ENCODE measurements around the gene LCOR. TPM values are rescaled to one million over a fixed set of nuclear protein-coding genes. Genes with fewer than 3 reads are reported as not detected.

LCOR gene
- total RNA-seq, 2 experiments from 2014 or later: 31.1 to 32.0 TPM

DNA sequence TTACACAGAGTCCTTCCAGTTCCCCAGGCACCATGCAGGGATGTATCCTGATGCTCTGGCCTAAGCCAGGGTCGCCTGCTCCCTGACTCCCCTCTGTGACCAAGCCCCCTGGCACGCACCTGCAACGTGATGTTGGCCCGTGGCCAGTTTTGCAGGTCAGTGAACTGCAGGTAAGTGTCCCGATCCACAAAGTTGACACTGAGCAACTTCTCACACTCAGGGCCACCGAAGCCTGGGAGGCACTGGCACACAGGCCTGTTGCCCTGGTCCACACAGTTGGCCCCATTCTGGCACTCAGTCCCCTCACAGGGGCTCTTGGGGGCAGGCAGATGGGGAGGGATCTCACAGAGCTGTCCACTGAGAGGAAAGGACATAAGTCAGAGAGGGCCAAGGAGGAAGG is 174.3 kb downstream of the LCOR start:
- ChIA-PET POLR2A (no interaction called here), CTCF (no interaction called here)
- Mint-ChIP-seq H3K9me3 (peaks cover 18% of the 10 kb centered on the region), H3K36me3 (ENCODE audit: low read depth) (peaks cover 9% of the 10 kb centered on the region), H3K27me3 (peaks cover 3% of the 10 kb centered on the region), H3K4me1 (no peaks in the 10 kb centered on the region), H3K4me3 (no peak overlapping the region), H3K27ac (no peak overlapping the region)
- DNase-seq: no peak

DNA sequence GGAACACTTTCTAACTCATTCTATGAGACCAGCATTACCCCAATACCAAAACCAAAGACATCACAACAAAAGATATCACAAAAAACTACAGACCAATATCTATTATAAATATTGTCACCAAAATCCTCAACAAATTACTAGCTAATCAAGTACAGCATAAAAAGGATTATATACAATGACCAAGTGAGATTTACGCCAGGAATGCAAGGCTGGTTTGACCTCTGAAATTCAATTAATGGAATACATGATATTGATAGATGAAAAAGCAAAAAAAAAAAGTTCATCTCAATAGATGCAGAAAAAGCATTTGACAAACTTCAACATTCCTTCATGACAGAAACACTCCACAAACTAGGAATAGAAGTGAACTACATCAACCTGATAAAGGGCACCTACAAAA is 175.3 kb downstream of the LCOR start:
- Mint-ChIP-seq H3K4me1 (no peaks in the 10 kb centered on the region), H3K36me3 (ENCODE audit: low read depth) (peaks cover 9% of the 10 kb centered on the region), H3K27me3 (peaks cover 3% of the 10 kb centered on the region), H3K9me3 (peaks cover 18% of the 10 kb centered on the region), H3K4me3 (no peak overlapping the region), H3K27ac (no peak overlapping the region)
- no peak for DNase-seq
- ChIA-PET CTCF (interaction anchor here (0.6 kb wide), 1 partner anchor 619 kb away, joined by 3 read pairs; no protein-coding TSS in a partner anchor), POLR2A (no interaction called here)

DNA sequence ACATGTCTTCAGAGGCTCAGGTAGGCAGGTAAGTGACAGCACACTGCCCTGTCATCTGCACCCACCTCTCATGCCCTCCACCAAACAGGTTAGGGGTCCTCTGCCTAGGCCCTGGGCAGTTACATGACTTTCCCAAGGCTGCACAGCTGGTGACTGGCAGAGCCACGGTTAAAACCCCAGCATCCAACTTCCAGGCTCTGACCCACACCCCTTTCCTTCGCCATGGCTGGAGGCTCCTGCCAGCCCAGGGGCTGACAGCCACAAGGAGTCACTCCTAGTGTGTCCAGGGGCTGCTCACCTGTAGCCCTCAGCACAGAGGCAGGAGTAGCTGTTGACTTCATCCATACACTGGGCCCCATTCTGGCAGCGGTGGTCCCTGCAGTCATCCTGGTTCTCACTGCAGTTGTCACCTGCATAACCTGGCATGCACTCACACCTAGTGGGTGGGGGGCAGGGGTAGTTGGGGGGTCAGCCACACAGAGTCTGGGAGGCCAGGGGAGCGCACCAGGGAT is 178.7 kb downstream of the LCOR start:
- peaks cover 7% of the 10 kb centered on the region for H3K36me3 Mint-ChIP-seq (ENCODE audit: low read depth)
- ChIA-PET CTCF (interaction anchor here (0.9 to 2.8 kb wide), 3 partner anchors 15 to 65 kb away, joined by 3 to 11 read pairs (median 3); no protein-coding TSS in a partner anchor), POLR2A (no interaction called here)
- peaks cover 6% of the 10 kb centered on the region for H3K4me1 Mint-ChIP-seq
- peaks cover 15% of the 10 kb centered on the region for H3K9me3 Mint-ChIP-seq
- H3K27ac Mint-ChIP-seq: no peak overlapping the region
- peaks cover 3% of the 10 kb centered on the region for H3K27me3 Mint-ChIP-seq
- no peak for DNase-seq
- no peak overlapping the region for H3K4me3 Mint-ChIP-seq

DNA sequence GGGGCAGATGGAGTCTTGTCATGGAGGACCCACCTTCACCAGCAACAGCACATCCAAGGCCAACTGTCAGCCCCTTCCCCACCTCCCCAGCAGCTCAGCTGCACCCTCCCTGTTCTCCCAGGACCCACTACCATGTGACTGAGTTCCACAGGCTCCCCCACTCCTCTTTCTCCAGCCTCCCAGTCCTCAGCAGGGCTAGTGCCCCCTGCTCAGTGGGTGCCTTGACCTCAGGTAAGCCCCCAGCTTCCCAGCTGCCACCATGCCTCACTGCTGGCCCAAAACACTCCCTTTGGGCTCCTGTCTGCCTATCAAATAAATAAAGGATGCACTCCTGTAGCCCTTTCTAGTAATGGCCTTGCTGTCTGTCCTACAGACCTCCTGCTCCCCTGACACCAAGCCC is 179.3 kb downstream of the LCOR start:
- peaks cover 3% of the 10 kb centered on the region for H3K27me3 Mint-ChIP-seq
- peaks cover 15% of the 10 kb centered on the region for H3K9me3 Mint-ChIP-seq
- H3K4me1 Mint-ChIP-seq: peaks cover 9% of the 10 kb centered on the region
- no peak overlapping the region for H3K27ac Mint-ChIP-seq
- ChIA-PET CTCF (interaction anchor here (0.9 to 2.8 kb wide), 3 partner anchors 14 to 66 kb away, joined by 3 to 11 read pairs (median 4); no protein-coding TSS in a partner anchor), POLR2A (interaction anchor here (0.6 kb wide), 1 partner anchor 21 kb away, joined by 6 read pairs; no protein-coding TSS in a partner anchor)
- DNase-seq: no peak
- H3K36me3 Mint-ChIP-seq (ENCODE audit: low read depth): peaks cover 7% of the 10 kb centered on the region
- no peak overlapping the region for H3K4me3 Mint-ChIP-seq

DNA sequence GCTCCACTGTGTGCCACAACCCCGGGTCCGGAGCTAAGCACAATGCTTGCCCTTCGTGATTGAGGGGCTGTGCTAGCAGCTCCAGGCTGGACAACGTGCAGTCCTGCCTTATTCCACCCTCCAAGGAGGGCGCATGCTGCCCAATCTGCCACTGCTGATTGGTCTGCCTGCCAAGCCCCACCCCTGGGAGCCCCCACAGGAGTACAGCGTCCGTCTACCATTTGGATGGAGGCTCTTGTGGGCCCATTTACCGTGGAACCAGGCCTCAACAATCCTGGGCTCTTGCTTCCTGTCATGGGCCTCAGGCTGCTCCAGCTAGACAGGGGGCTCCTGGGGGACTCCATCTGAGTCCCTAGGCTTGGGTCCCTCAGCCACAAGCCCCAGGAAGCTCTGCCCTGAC is 180.4 kb downstream of the LCOR start:
- H3K9me3 Mint-ChIP-seq: peaks cover 7% of the 10 kb centered on the region

DNA sequence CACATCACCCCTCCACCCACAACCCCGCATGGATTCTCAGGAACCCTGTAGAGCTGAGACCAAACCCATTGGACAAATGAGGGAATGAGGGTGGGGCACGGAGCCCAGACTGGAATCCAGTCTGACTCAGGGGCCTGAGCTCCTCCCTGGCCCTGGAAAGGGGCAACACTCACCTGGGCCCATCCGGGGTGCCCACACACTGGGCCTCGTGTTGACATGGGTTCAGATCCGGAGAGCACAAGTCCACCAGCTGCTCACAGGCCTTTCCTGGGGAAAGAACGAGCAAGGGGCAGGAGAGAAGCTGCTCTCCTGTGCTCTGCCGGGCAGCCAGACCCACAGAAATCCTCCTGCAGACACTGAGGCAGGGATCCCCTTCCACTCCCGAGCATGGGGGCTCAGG is 181.5 kb downstream of the LCOR start:
- Mint-ChIP-seq H3K27me3 (no peaks in the 10 kb centered on the region), H3K36me3 (ENCODE audit: low read depth) (no peaks in the 10 kb centered on the region), H3K9me3 (peaks cover 3% of the 10 kb centered on the region), H3K4me3 (no peak overlapping the region), H3K4me1 (peaks cover 21% of the 10 kb centered on the region), H3K27ac (no peak overlapping the region)
- DNase-seq: no peak
- ChIA-PET POLR2A (no interaction called here), CTCF (interaction anchor here (1.9 to 2.1 kb wide), 2 partner anchors 12 to 18 kb away, joined by 6 to 9 read pairs; no protein-coding TSS in a partner anchor)

More for the DNA sequence above, 180.4 kb downstream of the LCOR start:
- no peak for DNase-seq
- Mint-ChIP-seq H3K4me3 (no peak overlapping the region), H3K4me1 (peaks cover 19% of the 10 kb centered on the region), H3K36me3 (ENCODE audit: low read depth) (peaks cover 3% of the 10 kb centered on the region), H3K27me3 (peaks cover 3% of the 10 kb centered on the region), H3K27ac (no peak overlapping the region)
- ChIA-PET POLR2A (no interaction called here), CTCF (interaction anchor here (0.5 to 2.1 kb wide), 6 partner anchors 12 to 541 kb away, joined by 3 to 9 read pairs (median 4); no protein-coding TSS in a partner anchor)

DNA sequence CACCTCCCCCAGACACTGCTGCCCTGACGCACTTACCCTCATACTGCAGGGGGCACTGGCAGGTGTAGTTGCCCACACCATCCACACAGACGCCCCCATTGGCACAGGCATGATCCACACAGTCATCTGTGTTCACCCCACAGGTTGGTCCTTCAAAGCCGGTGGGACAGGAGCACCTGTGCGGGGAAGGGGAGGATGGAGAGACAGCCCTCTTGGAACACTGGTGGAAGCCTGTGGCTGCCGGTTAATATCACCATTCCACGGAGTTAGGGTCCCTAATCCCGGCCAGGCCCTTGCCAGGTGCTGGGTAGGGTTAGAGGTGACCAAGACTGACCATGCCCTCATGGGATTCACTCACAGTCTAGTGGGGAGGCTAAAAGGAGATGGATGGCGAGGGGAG is 181.9 kb downstream of the LCOR start:
- CTCF ChIA-PET: interaction anchor here (1.3 to 2.1 kb wide), 2 partner anchors 11 kb away, joined by 3 to 9 read pairs; no protein-coding TSS in a partner anchor
- no peaks in the 10 kb centered on the region for H3K36me3 Mint-ChIP-seq (ENCODE audit: low read depth)
- no peak overlapping the region for H3K27ac Mint-ChIP-seq
- peaks cover 3% of the 10 kb centered on the region for H3K9me3 Mint-ChIP-seq
- no peak overlapping the region for H3K4me3 Mint-ChIP-seq
- DNase-seq: no peak
- H3K4me1 Mint-ChIP-seq: peaks cover 21% of the 10 kb centered on the region
- no peaks in the 10 kb centered on the region for H3K27me3 Mint-ChIP-seq
- POLR2A ChIA-PET: no interaction called here

DNA sequence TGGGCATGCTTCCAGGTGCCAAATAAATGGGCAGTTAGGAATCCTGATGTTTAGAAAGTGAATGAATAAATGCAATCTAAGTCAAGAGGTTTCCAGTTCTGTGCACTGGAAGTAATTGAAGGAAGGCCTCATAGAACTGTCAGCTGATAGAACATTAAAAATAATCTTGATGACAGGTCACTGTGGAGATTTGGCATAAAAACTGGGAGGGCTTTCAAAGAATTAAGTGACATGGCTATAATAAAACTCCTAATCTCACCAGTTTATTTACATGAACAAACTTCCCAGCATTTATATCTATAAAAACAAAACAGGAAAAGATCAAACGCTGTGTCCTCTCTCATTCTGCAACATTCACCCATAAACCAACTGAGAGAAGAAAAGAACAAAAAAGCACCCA is 183.1 kb downstream of the LCOR start:
- H3K27ac Mint-ChIP-seq: no peak overlapping the region
- no peaks in the 10 kb centered on the region for H3K36me3 Mint-ChIP-seq (ENCODE audit: low read depth)
- no peaks in the 10 kb centered on the region for H3K27me3 Mint-ChIP-seq

DNA sequence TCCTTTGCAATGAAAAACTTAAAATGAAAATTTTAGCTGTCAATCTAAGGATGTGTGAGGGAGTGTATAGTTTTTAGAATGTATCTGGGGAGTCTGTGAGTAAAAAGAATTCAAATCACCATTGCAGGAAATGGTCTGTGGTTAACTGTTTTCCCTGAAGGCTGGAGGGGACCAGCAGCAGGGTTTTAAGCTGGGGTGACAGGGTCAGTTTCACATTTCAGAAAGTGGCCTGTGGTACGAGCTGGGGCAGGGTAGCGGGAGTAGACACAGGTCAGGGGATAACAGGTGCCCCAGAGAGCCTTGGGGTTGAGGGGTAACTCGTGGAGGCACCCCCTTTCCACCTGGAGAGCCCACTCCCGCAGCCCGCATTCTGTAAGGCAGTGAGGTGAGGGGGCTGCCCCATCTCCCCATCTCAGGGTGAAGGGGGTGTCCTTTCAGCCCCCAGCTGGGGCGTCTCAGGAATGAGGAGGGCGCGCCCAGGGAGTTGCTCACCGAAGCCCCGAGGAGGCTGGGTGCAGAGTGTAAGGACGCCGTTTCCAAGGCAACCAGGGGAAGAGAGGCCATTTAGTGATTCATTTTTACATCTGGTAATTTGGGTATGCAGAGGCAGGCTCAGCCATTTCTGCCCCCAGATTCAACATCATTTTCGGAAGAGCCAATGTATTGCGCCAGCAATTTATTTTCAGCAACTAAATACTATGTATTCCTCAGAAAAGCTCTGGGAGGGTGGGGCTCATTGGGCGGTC is 184.8 kb downstream of the LCOR start:
- Mint-ChIP-seq H3K4me3 (peak overlapping the region; percentile 6), H3K27me3 (no peaks in the 10 kb centered on the region), H3K27ac (peak overlapping the region; percentile 86), H3K36me3 (ENCODE audit: low read depth) (no peaks in the 10 kb centered on the region), H3K4me1 (peaks cover 21% of the 10 kb centered on the region), H3K9me3 (no peaks in the 10 kb centered on the region)
- ChIA-PET CTCF (interaction anchor here (0.7 to 1.4 kb wide), 2 partner anchors 9 to 22 kb away, joined by 3 to 9 read pairs; no protein-coding TSS in a partner anchor), POLR2A (no interaction called here)
- peak; percentile 43 for DNase-seq

More for the DNA sequence above, 183.1 kb downstream of the LCOR start:
- CTCF ChIA-PET: interaction anchor here (0.6 to 1.3 kb wide), 2 partner anchors 10 to 590 kb away, joined by 3 to 6 read pairs; no protein-coding TSS in a partner anchor
- Mint-ChIP-seq H3K9me3 (no peaks in the 10 kb centered on the region), H3K4me3 (no peak overlapping the region), H3K4me1 (peaks cover 21% of the 10 kb centered on the region)
- DNase-seq: no peak
- POLR2A ChIA-PET: no interaction called here

DNA sequence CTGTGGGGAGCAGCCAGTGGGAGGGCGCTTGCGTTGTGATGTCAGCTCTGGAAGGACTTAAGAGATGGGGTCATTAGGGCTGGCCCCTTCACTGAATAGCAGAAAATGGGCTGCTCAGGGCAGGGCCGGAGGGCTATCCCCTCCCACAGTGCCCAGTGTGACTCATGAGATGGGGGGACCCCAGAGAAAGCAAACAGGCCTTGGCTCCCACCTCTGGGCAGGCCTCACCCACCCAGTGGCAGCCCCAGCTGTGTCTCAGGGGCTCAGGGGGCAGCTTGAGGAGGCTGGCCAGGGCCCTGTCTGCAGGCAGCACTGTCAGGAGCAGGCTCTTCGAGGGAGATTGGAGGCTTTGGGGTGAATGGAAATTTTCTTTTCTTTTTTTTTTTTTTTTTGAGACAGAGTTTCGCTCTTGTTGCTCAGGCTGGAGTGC is 185.4 kb downstream of the LCOR start:
- Mint-ChIP-seq H3K27me3 (no peaks in the 10 kb centered on the region), H3K9me3 (no peaks in the 10 kb centered on the region), H3K4me1 (peaks cover 21% of the 10 kb centered on the region), H3K27ac (no peak overlapping the region), H3K36me3 (ENCODE audit: low read depth) (no peaks in the 10 kb centered on the region), H3K4me3 (no peak overlapping the region)
- no peak for DNase-seq
- POLR2A ChIA-PET: no interaction called here
- CTCF ChIA-PET: no interaction called here

DNA sequence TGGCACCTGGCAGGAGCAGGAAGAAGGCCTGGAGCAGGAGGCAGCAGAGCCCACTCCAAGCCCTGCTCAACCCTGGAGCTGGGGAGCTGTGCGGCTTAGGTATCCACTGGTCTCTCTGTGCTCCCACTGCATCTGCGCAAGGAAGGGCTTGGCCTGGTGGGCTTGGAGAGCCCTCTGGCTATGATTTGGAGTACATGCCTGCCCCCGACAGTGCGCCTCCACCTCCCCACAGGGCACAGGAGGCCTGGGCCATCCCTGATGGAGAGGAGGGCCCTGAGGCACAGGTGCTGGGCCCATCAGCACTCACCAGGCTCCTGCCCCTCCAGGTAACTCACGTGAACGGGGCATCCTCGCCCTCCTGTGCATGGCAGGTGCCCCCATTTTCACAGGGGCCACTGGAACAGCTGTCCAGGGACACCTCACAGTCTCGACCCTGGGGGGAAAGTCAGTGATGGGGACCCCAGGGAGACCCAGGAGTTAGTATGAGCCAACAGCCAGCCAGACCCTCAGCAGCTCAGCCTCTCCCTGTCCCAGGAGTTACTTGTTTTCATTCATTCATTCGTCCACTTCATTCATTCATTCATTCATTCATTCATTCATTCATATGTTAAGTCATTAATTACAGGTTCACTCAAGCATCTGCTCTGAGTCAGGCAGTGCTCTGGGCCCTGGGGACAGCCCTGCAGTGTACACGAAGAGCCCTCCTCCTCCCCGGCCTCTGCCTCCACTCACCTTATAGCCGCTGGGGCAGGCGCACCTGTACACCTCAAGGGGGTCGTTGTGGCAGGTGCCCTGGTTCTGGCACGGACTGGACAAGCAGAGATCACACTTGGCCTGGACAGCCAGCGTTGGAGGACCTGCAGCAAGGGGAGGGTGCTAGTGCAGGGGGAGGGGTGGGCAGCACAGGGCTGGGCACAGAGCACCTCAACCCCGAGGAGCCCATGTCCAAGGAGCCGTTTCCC is 186.4 kb downstream of the LCOR start:
- POLR2A ChIA-PET: no interaction called here

DNA sequence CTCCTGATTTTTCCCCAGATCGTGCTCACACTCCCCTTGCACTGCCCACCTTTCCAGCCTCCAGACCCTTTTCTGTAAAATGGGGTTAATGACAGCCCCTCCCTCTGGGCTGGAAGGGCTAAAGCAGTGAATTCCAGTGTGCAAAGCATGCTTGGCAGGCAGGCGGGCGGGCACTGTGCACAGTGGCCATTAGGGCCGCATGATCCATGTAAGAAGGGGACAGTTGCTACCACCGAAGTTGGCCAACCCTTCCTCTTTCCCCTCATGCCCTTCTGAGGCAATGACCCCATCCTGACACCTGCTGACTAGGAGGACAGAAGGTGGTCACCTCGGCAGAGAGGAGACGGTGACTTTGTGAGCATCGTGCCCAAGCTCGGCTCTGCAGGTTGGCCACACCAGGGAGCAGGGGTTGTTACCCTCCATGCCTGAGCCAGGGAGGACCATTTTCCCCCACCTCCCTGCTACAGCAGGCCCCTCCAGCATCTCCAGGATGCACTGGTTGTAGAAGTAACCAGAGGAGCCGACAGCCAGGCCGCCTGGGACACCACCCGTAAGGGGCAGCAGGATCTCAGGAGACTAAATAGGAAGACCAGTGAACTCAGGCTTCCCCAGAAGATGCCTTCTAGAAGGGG is 187.2 kb downstream of the LCOR start:
- CTCF ChIA-PET: no interaction called here
- Mint-ChIP-seq H3K27ac (no peak overlapping the region), H3K4me1 (peaks cover 21% of the 10 kb centered on the region)

More for the DNA sequence above, 186.4 kb downstream of the LCOR start:
- CTCF ChIA-PET: no interaction called here
- no peak for DNase-seq
- H3K27ac Mint-ChIP-seq: no peak overlapping the region
- no peak overlapping the region for H3K4me3 Mint-ChIP-seq
- H3K36me3 Mint-ChIP-seq (ENCODE audit: low read depth): no peaks in the 10 kb centered on the region
- H3K27me3 Mint-ChIP-seq: no peaks in the 10 kb centered on the region
- peaks cover 21% of the 10 kb centered on the region for H3K4me1 Mint-ChIP-seq
- no peaks in the 10 kb centered on the region for H3K9me3 Mint-ChIP-seq

More for the DNA sequence above, 187.2 kb downstream of the LCOR start:
- H3K4me3 Mint-ChIP-seq: no peak overlapping the region
- H3K36me3 Mint-ChIP-seq (ENCODE audit: low read depth): no peaks in the 10 kb centered on the region
- POLR2A ChIA-PET: no interaction called here
- H3K9me3 Mint-ChIP-seq: no peaks in the 10 kb centered on the region
- H3K27me3 Mint-ChIP-seq: no peaks in the 10 kb centered on the region
- DNase-seq: no peak

All from activated CD4-positive, alpha-beta T cell treated with anti-CD3 and anti-CD28 coated beads, Interleukin-2, amount 10 ng/mL, durations not matched to agents 7 days and 5 days (primary cell).